HG03571 (cell line): ENCODE data around the gene MAPK8IP3.
"Not testable (repeated sequence)": the region's sequence is repeated elsewhere in the genome, so short reads cannot be mapped to it uniquely, and the experiment has no call there.

Experiments
- ATAC-seq: cut with Tn5 transposase; IDR thresholded peaks from one replicate; pipeline ENCODE4 v1.9.1; 2021; ENCODE audit not compliant: unreplicated experiment

MAPK8IP3 gene

DNA sequence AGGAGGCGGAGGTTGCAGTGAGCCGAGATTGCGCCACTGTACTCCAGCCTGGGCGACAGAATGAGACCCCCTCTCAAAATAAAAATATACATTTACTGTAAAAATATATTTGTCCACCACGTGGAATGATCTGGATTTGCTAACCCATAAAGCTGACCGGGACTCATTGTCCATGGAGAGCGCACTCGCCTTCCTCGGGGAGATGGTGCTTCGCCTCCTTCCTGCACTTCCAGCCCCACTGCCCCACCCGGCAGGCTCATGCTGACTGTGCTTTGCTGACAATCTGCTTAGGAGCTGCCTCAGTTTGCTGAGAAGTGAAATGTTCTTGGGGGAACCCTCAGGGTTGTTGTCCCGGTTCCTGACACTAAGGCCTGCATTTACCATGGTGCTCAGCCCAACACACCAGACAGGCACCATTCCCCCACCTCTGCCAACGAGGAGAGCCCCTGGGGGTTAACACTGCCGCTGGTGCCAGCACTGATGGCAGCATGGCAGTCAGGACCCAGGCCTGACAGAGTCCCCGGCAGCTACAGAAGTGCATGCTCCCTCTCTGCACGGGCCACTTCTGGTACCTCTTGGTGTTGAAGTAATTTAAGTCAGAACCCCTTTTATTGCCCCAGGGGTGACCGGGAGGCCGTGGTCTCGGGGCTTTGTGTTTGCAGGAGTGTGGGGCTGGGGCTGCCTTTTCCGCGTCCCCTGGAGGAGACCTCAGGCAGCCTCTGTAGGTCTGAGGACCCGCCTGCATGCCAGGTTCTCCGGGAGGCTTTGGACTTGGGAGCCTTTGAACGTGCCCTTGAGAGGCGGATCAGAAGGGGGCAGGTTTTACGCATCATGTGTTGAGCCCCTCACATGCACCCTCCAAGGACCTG lies 79.2 kb downstream of the MAPK8IP3 start:
- ATAC-seq = no peak

DNA sequence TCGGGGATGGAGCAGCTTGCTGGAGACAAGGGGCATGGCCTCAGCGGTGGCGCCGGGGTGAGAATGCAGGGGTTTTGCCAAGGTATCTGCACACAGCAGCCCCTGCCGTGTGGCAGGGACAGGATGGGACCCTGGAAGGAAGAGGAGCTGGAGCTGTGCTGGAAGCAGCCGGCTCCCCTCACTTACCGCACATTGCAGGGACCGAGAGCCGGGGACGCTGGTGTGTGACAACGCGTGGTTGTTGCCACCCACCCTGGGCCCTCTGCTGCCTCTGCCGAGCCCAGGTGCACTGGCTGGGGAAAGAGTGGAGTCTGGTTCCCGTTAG lies 79.8 kb downstream of the MAPK8IP3 start:
- ATAC-seq = no peak

GRCh38 chr16:1786242-1787055 lies 80.5 kb downstream of the MAPK8IP3 start:
- ATAC-seq = no peak

DNA sequence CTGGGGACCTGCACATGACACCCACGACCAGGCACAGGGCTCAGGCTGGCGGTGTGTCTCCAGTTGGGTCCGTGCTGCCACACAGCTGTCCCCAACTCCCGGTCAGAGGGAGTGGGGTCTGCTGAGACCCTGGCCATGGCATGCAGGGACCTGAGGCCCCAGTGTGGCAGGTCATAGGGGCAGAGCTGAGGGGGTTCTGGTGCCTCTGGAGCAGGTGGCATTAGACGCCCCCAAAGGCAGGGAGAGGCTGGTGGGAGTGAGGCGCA lies 81.0 kb downstream of the MAPK8IP3 start:
- no peak for ATAC-seq

GRCh38 chr16:1787322-1788094 lies 81.5 kb downstream of the MAPK8IP3 start:
- ATAC-seq = no peak

- ATAC-seq = no peak
Observed at GRCh38 chr16:1788095-1788707, 82.2 kb downstream of the MAPK8IP3 start.

DNA sequence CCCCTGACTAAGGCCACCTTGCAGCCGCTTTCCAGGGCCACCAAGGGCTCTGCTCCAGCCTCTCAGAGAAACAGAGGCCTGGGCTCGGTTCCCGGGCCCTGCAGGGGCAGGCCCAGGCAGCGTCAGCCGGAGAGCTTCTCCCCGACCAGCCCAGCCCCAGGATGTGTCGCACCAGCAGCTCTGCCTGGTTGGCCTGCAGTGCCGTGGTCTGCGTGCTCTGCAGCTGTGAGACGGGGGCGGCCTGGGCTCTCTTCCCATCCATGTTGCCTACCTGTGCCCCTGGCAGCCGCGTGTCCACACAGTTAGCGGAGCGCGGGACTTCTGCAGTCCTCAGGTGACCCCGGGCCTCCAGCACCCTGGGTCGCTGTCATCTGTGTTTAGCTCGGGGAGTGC lies 82.7 kb downstream of the MAPK8IP3 start:
- ATAC-seq = no peak

DNA sequence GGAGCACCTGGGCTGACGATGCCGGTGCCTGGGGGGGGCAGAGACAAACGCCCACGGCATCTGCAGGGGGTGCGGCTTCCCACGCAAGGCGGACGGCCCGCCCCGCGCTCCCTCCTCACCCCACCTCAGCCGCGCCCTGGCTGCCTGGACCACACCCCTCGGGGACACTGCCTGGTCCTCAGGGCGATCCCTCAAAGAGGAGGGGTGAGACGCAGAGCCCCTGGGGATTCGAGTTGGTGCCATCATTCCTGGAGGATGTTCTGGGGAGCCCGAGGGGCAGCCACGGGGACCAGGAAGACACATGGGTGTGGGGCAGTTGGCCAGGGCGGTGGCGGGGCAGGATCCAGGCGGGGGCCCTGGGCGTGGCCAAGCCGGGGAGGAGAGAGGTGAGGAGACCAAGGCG lies 83.6 kb downstream of the MAPK8IP3 start:
- no peak for ATAC-seq

DNA sequence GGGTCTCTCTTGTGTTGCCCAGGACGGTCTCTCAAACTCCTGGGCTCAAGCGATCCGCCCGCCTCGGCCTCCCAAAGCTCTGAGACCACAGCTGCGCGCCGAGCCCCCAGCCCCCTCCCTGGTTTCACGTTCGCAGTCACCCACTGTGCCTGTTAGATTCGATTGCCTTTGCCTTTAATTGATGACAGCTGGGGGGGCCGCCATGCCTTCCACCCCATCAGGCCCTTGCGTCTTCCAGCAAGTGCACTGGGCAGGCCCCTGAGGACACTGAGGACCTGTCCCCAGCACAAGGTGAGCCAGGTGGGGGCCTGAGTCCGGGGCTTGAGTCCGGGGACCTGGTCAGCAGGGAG lies 84.2 kb downstream of the MAPK8IP3 start:
- ATAC-seq = no peak

DNA sequence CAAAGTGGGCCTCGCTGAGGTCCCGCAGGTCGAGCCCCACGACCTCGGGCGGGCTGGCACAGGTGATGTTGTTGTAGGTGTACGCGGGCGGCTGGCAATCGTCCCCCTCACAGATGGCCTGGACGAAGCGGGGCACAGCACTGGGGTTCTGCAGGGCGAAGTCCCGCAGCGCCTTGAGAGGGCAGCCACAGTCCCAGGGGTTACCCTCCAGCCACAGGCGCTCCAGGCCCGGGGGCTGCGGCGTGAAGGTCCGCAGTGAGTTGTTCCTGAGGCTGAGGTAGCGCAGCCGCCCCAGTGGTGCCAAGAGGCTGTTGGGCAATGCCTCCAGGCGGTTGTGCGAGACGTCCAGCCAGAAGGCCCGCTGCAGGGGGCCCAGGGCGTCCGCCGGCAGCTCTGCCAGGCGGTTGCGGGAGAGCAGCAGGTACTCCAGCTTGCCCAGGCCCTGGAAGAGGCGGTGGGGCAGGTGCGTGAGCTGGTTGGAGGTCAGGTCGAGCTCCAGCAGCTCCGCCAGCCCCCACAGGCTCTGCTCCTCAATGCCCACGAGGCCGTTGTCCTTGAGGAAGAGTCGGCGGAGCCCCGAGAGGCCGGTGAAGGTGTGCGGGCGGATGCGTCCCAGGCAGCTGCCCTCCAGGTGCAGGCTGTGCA lies 84.7 kb downstream of the MAPK8IP3 start:
- no peak for ATAC-seq

GRCh38 chr16:1791256-1791942 lies 85.4 kb downstream of the MAPK8IP3 start:
- no peak for ATAC-seq

DNA sequence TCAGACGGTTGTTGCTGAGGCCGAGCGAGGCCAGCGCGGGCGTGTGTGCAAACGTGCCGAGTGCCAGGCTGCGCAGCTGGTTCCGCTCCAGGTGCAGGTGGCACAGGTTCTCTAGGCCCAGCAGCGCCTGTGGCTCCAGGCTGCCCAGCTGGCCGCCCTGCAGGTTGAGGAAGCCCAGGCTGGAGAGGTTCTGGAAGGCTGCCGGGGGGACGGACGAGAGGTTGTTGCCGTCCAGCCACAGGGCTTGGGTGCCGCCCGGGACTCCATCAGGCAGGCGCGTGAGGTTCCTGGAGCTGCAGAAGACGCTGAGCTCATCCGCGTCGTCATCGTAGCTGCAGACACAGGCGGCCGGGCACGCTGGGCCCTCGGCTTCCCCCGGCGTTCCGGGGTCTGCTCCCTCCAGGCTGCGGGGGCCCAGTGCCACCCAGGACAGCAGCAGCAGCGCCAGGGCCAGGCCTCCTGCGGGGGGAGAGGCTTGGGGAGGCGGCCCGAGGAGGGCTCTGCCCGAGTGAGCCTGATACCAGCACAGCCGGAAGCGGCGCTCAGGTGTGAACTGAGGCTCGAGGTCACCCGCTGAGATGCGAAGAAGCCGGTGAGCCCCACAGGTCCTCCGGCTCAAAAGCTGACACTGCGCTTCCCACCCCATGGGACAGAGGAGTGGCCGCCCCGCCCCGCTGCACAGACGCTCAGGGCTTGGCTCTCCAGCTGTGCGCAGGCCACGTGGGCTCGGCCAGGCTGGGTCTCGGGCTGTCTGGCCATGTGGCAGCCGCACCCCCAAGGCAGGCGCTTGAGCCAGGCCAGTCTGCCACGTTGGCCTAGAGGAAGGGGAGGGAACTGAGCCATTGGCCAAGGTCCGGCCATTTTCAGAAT lies 86.2 kb downstream of the MAPK8IP3 start:
- no peak for ATAC-seq

GRCh38 chr16:1792836-1793577 lies 87.0 kb downstream of the MAPK8IP3 start:
- no peak for ATAC-seq

- ATAC-seq = no peak
Observed at GRCh38 chr16:1793578-1794220, 87.7 kb downstream of the MAPK8IP3 start, which contains the start of gene IGFALS. TSS of gene IGFALS (minus strand) at chr16:1793705. CDS start at chr16:1793652, 53 bp downstream.

GRCh38 chr16:1794221-1794871 lies 88.4 kb downstream of the MAPK8IP3 start:
- no peak for ATAC-seq

GRCh38 chr16:1794908-1795666 lies 89.1 kb downstream of the MAPK8IP3 start:
- ATAC-seq = no peak

DNA sequence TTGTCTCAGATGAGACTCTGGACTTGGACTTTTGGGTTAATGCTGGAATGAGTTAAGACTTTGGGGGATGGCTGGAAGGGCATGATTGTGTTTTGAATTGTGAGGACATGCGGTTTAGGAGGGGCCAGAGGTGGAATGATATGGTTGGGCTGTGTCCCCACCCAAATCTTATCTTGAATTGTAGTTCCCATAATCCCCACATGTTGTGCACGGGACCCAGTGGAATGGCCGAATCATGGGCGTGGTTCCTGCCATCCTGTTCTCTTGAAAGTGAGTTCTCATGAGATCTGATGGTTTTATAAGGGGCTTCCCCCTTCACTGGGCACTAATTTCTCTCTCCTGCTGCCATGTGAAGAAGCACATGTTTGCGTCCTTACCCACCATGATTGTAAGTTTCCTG lies 93.3 kb downstream of the MAPK8IP3 start:
- ATAC-seq = not testable (repeated sequence)
